Activated CD4-positive, CD25-positive, alpha-beta regulatory T cell (primary cell): ENCODE data around the gene TOMT.

Experiments
- DNase-seq, 4 experiments: peaks; one replicate each; lab custom pipeline; 2025; lab: John Stamatoyannopoulos, UW

TOMT gene

GRCh38 chr11:72085621-72086351 is 19.9 kb upstream of the TOMT start:
- DNase-seq = no peak

DNA sequence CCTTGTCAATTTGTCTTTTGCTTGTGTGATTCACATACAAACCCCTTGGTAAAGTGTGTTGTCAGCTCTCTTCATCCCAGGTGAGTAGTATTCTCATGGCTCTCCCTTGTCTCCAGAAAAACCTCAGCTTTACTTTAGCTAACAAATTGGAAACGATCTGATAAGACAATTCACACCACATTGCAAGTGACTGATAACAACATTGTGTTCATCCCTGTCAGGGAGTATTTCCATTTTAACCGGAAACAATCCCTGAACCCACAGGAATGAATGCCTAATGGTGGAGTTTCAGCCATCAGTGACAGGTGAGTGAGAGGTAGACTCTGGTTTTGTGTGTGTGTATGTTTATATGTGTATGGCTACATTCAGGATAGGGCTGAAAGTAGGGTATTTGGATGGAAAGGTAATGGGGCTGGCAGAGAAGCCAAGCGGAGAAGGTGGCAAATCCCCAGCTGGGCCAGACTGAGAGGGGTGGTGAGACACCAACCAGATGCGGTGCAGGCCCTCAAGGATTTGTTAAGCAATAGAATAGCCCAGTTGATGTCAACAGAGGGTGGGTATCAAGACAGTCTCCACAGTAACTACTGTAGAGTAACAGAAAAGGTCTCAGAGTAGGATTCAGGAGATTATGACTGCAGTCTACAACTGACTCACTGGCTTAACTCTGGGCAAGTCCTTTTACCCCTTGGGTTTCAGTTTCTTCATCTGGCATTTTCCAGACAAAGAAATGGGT is 17.5 kb upstream of the TOMT start:
- no peak for DNase-seq

- peak; percentile 13 to 42 (median 39) for DNase-seq
These were observed 14.4 kb upstream of the TOMT start for GRCh38 chr11:72091292-72091691.

DNA sequence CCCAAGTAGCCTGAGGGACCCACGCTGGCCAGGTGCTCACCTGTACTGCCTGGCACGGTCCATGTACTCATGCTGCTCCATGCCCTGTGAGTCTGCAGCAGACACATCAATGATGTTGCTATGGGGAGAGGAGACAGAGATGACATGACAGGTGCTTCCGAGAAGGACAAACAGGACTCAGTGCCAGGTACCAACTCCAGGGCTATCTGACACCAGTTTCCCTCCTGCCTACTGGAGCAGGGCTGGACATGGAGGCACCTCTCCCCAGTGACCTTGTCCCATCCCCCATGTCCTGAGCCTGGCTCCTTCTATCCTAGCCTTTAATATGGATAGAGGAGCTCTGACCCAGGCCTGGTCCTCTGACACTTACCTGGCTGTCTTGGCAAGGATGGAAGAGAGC is 7.0 kb upstream of the TOMT start:
- DNase-seq = no peak

- no peak for DNase-seq
These were observed 5.7 kb upstream of the TOMT start for GRCh38 chr11:72100009-72100408.

DNA sequence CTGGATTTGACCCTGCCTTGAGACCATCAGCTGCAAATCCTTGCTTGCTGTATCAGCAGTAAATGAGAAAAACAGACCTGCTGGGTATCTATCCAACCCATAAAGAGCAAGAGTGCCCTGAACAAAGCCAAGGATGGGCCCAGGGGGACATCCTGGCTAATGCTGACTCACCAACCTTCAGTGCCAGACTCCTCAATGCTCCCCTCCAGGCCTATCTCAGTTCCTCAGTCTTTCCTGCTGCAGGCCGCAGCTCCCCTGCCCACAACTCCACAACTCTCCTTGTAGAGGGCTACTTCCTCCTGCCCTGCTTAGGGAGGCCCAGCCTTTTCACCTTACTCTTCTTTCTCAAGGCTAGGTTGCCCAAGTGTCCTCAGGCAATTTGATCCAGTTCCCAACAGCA is 5.3 kb upstream of the TOMT start:
- DNase-seq = no peak

DNA sequence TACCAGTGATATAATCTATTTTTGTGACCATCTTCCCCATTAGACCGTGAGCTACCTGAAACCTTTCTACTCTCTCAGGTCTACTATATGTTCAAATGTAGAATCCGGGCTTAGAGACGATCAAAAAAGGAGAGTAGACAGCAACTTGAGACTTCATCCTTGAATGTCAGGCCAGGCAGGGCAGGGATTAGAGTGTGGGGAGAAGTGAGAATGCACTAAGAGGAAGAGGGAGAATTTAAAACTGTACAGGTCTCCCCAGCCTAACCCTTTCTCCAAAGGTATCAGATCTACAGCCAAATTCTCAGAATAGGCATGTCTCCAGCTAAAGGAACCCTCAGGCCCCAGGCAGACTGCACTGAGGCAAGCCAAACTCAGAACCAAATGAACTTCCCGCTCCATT is 3.6 kb upstream of the TOMT start:
- DNase-seq = no peak

- DNase-seq = no peak
These were observed 3.1 kb upstream of the TOMT start for GRCh38 chr11:72102631-72102945.

DNA sequence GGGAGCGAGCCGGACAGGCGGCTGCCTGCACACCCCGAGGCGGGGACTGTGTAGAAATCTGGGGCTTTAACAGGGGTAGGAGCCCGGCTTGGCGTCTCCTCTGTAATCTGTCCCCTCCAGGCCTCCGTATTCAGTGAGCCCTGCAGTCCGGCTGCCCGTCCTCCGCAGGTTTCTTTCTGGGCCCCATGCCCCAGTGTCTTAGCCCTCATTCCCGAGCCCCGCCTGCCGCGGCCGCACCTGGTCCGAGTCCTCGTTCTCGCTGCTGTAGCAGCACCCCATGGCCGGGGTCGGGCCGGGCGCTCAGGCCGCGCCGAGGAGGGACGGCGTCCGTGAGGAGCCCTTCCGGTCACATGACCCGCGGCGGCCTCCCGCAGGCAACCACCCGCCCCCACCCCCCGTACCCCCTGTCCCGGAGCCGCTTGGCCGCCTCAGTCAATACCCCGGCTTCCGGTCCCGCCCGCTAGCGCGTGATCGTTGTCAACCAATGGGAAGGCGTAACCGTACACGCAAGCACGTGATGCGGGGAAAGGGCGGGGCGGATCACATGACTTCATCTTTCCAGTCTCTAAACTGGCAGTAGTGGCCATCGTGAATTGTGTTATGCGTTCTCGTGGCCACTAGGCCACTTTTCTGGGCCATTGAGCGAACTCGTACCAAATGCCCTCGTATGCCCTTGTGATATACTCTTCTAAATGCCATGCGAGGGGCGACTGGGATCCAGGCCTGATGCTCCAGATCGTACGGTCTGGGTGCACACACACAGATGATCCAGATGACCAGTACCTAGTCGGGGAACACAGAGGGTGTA is 2.6 kb upstream of the TOMT start, which contains the start of gene LAMTOR1:
Gene LAMTOR1, minus strand, starts transcription at position 352 of the 808 bp plus-strand sequence. Its CDS starts 73 bp downstream, at position 279.
- peak; percentile 93 to 98 (median 96) for DNase-seq

DNA sequence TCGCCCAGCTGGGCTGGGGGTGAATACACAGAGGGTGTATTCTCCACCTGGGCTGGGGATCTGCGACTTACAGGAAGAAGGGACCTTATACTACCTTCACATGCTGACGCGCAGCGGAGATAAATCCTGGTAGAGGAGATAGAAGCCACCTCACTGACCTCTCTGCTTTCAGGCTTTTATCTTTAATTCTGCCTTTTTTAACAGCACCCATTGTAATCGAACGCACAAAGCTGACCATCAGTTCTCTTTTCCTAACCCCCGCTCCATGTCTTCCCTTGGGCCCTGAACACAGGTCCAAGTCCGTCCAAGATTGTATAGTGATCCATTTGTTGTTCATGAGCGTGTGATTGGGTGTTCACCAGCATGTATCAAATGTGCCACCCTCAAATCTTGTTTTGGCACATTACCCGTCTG is 2.0 kb upstream of the TOMT start:
- DNase-seq = no peak

GRCh38 chr11:72111300-72112142 is 5.8 kb downstream of the TOMT start:
- DNase-seq = no peak

DNA sequence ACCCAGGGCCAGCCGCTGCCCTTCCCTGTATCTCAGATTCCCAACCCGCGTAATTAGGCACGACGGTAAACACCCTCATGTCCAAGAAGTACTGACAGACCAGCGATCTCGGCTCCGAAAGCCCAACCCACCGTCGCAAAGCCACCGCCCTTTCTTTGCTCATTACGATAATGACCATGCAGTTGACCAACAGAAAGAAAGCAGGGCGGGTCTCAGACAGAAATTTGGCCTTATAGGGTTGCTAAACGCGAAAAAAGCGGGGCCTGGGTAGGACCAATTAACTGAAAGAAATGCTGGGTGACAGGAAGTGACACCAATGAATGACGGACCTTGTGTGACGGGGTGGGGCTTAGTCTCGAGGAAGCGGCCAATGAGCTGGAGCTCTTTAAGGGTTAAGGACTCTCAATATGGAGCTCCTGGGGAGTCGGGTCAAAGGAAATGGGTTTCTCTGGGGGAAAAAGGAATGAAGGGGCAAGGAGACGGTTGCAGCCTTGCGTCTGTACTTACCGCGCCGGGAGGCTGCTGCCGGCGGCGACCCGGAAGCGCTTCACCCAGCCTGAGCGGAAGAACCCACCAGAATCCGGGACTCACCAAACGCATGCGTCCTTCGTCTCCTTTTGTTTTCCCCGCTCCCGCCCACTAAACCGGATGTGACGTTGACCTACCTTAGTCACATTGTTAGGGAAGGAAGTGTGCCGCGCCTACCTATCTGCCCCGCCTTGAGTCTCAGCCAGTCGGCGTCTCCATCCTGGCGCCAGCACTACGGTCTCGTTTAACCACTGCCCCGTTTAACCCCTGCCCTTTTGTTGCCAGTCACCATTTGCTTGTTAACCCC is 6.6 kb downstream of the TOMT start, which contains the start of gene ANAPC15:
Gene ANAPC15, minus strand, starts transcription at position 553 of the 835 bp plus-strand sequence. CDS start 1,419 bp downstream, outside the sequence.
- DNase-seq = peak; percentile 93 to 98 (median 94)

DNA sequence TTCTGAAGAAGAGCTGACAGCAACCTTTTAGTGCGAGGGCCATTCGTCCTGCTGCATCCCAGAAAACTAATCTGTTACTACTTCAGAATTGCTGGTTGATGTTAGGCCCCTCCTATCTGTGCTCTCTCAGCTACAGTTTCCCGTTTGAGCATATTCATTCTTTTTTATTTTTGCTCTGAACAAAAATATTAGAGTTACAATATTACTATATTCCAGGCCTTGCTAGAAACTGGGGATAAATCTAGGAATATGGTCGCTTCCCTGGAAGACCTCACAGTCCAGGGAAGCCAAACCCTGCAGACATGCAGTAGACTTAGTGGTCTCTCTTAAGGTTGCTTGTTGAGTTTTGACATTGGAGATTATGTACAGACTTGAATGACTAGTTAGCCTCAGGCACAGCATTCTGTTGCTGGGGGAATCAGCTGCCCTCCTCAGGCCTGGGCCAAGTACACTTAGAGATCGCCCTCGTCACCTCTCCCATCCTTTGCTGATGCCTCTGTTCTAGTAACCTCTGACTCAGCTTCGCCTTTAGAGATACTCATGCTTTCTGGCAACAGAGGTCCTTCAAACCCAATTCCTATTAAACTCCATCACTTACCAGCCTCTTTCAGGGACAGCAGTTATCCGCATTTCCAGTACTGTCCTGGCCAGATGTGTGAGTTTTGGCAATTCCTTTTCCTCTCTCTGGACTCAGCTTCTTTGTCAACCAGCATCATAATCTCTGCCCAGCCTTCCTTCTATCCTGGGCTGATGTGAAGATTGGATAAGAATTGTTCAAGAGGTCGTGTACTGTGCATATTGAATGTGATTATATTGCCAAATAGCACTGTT is 7.5 kb downstream of the TOMT start:
- DNase-seq = no peak

GRCh38 chr11:72114570-72114969 is 8.8 kb downstream of the TOMT start:
- DNase-seq = no peak

- no peak for DNase-seq
These were observed 10.5 kb downstream of the TOMT start for GRCh38 chr11:72116019-72116755.

DNA sequence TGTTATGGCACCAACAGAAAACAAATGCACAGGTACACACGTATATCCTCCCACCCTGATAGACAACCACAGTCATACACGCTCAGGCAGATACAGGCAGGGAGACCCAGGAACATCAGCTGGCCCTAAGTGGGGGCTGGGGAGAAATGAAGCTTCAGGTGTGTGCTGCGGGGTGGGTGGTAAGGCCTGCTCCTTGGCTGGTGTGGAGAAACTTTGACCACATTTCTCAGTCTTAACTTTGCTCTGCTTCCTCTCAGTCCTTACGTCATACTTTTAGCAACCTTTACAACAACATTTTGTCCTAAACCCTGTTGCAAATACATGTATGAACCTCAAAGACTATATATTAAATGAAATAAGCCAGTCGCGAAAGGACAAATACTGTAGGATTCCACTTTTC is 13.5 kb downstream of the TOMT start:
- DNase-seq = no peak

- DNase-seq = no peak
These were observed 15.2 kb downstream of the TOMT start for GRCh38 chr11:72120930-72121329.

DNA sequence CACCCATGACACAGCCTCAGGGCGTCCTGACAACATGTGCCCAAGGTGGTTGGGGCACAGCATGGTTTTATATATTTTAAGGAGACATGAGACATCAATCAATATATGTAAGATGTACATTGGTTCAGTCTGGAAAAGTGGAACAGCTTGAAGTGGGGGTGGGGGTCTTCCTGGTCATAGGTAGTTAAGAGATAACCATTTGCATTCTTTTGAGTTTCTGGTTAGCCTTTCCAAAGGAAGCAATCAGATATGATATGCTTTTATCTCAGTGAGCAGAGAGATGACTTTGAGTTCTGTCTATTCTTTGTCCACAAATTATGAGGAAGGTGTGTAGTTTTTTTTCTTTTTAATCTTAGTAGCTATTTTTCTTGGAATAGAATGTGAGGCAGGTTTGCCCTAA is 16.9 kb downstream of the TOMT start:
- no peak for DNase-seq

DNA sequence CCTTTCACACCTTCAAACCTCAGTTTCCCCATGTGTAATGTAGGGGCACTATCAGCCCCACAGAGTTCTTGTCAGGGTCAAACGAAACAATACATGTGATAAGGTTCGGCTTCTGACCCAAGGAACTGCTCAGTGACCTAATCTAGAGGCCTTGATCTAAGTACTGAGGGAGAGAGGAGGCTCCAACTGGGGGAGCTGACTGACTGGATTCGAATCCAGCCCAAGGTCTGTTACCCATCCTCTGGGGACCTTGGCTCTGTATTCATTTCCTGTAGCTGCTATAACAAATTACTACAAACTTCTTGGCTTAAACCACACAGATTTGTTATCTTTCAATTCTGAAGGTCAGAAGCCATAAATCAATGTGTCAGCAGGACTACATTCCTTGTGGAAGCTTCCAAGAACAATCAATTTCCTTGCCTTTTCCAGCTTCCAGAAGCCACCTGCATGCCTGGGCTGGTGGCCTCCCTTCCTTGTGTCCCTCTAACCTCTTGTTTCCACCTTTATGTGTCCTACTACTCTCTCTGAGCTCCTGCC is 17.5 kb downstream of the TOMT start:
- no peak for DNase-seq
